ENCODE results near the gene PXMP4. TPM values are rescaled to one million over a fixed set of nuclear protein-coding genes. Genes with fewer than 3 reads are reported as not detected.

The PXMP4 gene
- total and polyA plus RNA-seq, 8 donors, result 11.6 to 47.5 (median 15.1) TPM

- DNase-seq (no peak), ATAC-seq (no peak)
- no peak for TF ChIP-seq CTCF (IDR thresholded peaks at IDR 0.05)
- Histone ChIP-seq H3K27ac (no peak overlapping the region), H3K4me3 (no peak overlapping the region), H3K9me3 (no peaks in the 10 kb centered on the region), H3K36me3 (no peaks in the 10 kb centered on the region), H3K27me3 (no peaks in the 10 kb centered on the region), H3K4me1 (peaks cover 8 to 28% of the 10 kb centered on the region in 2 donors)
- intact Hi-C loops (cut with DNase I), result no loop called here
These were observed 7.7 kb upstream of the PXMP4 start for GRCh38 chr20:33727806-33728205.

DNA sequence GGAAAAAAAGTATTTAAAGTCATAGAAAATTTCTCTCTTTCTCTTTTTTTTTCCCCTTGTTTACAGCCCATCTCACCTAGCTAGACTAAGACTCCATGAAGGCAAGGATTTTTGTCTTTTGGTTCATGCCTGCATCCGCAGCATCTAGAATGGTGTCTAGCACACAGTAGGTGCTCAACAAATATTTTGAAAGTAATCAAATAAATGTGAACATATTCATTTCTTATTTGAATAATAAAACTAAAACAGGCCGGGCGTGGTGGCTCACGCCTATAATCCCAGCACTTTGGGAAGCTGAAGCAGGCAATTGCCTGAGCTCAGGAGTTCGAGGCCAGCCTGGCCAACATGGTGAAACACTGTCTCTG lies 7.0 kb upstream of the PXMP4 start:
- peaks cover 5 to 25% of the 10 kb centered on the region in 2 donors for H3K4me1 ChIP-seq

GRCh38 chr20:33725607-33726264 lies 5.6 kb upstream of the PXMP4 start:
- peak; percentile 47 for ATAC-seq

More for the DNA sequence above, 7.0 kb upstream of the PXMP4 start:
- ATAC-seq, result no peak
- H3K27me3 ChIP-seq, result no peaks in the 10 kb centered on the region
- H3K27ac ChIP-seq, result no peak overlapping the region
- no peak for TF ChIP-seq CTCF (IDR thresholded peaks at IDR 0.05)
- DNase-seq, result no peak
- H3K36me3 ChIP-seq, result no peaks in the 10 kb centered on the region
- no peak overlapping the region for H3K4me3 ChIP-seq
- H3K9me3 ChIP-seq, result no peaks in the 10 kb centered on the region
- intact Hi-C loops (cut with DNase I), result no loop called here

GRCh38 chr20:33724439-33725094 lies 4.5 kb upstream of the PXMP4 start:
- no peaks in the 10 kb centered on the region for H3K27me3 ChIP-seq
- peak overlapping the region; percentile 69 to 74 for H3K27ac ChIP-seq
- intact Hi-C loops (cut with DNase I), result no loop called here
- DNase-seq (peak in 1 of 4 donors; percentile 54), ATAC-seq (peak; percentile 67)
- H3K4me1 ChIP-seq, result peaks cover 0 to 29% of the 10 kb centered on the region in 2 donors
- no peaks in the 10 kb centered on the region for H3K36me3 ChIP-seq
- no peak for TF ChIP-seq CTCF (IDR thresholded peaks at IDR 0.05)
- H3K4me3 ChIP-seq, result no peak overlapping the region
- no peaks in the 10 kb centered on the region for H3K9me3 ChIP-seq

More at GRCh38 chr20:33725607-33726264, 5.6 kb upstream of the PXMP4 start:
- H3K4me3 ChIP-seq, result no peak overlapping the region
- peak overlapping the region; percentile 69 to 74 for H3K27ac ChIP-seq
- H3K4me1 ChIP-seq, result peaks cover 0 to 21% of the 10 kb centered on the region in 2 donors
- intact Hi-C loops (cut with DNase I), result no loop called here
- no peaks in the 10 kb centered on the region for H3K9me3 ChIP-seq
- H3K36me3 ChIP-seq, result no peaks in the 10 kb centered on the region
- no peak for TF ChIP-seq CTCF (IDR thresholded peaks at IDR 0.05)
- DNase-seq, result peak in 1 of 4 donors; percentile 47
- H3K27me3 ChIP-seq, result no peaks in the 10 kb centered on the region

- Histone ChIP-seq H3K9me3 (no peaks in the 10 kb centered on the region), H3K36me3 (no peaks in the 10 kb centered on the region), H3K4me1 (peaks cover 0 to 38% of the 10 kb centered on the region in 2 donors), H3K27ac (no peak overlapping the region), H3K4me3 (no peak overlapping the region), H3K27me3 (no peaks in the 10 kb centered on the region)
- intact Hi-C loops (cut with DNase I), result no loop called here
- no peak for DNase-seq
- no peak for TF ChIP-seq CTCF (IDR thresholded peaks at IDR 0.05)
- no peak for ATAC-seq
These were observed 1.5 kb upstream of the PXMP4 start for GRCh38 chr20:33721391-33722140.

Data from left lung (tissue), 10 donors.